H9 (cell line): Measurements from ENCODE around the gene SFI1. TPM values are rescaled to one million over a fixed set of nuclear protein-coding genes. Genes with fewer than 3 reads are reported as not detected.

Experiments used
- DNase-seq: peaks from one replicate; pipeline ENCODE4 v3.0.0-alpha.2; 2017
- H2AFZ ChIP-seq: one replicate; pipeline ENCODE4 v1.6.1; 2013; ENCODE audit warnings: mild to moderate bottlenecking, low read length, control low read depth, moderate library complexity
- H2AK5ac ChIP-seq: 2 replicates; pipeline ENCODE4 v1.6.1; 2013; ENCODE audit warnings: low read length, control low read depth, mixed read lengths; ENCODE audit not compliant: insufficient read length
- H2BK120ac ChIP-seq: one replicate; pipeline ENCODE4 v1.6.1; 2013; ENCODE audit warnings: low read depth, mild to moderate bottlenecking, low read length, control low read depth, inconsistent platforms; ENCODE audit not compliant: poor library complexity, severe bottlenecking
- H2BK12ac ChIP-seq: 2 replicates; pipeline ENCODE4 v1.6.1; 2013; ENCODE audit warnings: low read length, control low read depth, mixed read lengths, low read depth; ENCODE audit not compliant: insufficient read length
- H2BK15ac ChIP-seq: 2 replicates; pipeline ENCODE4 v1.6.1; 2013; ENCODE audit warnings: low read depth, low read length, control low read depth
- H2BK20ac ChIP-seq: one replicate; pipeline ENCODE4 v1.6.1; 2013; ENCODE audit warnings: low read depth, mild to moderate bottlenecking, low read length, control low read depth, inconsistent platforms; ENCODE audit not compliant: poor library complexity, severe bottlenecking
- H2BK5ac ChIP-seq: 2 replicates; pipeline ENCODE4 v1.6.1; 2013; ENCODE audit warnings: low read length, control low read depth, mixed read lengths; ENCODE audit not compliant: insufficient read length
- H3K14ac ChIP-seq: 2 replicates; pipeline ENCODE4 v1.6.1; 2013; ENCODE audit warnings: low read length, control low read depth; ENCODE audit not compliant: insufficient read depth
- H3K18ac ChIP-seq: 2 replicates; pipeline ENCODE4 v1.6.1; 2013; ENCODE audit warnings: low read depth, mild to moderate bottlenecking, mixed read lengths, low read length, control low read depth; ENCODE audit not compliant: insufficient read length
- H3K23ac ChIP-seq: 2 replicates; pipeline ENCODE4 v1.6.1; 2013; ENCODE audit warnings: low read length, control low read depth, mixed read lengths, low read depth; ENCODE audit not compliant: insufficient read length
- H3K23me2 ChIP-seq: 2 replicates; pipeline ENCODE4 v1.6.1; 2013; ENCODE audit warnings: low read depth, mild to moderate bottlenecking, mixed read lengths, low read length, control low read depth; ENCODE audit not compliant: insufficient read length, poor library complexity, severe bottlenecking
- H3K27ac ChIP-seq: 2 replicates; pipeline ENCODE4 v1.5.1; 2013; ENCODE audit warnings: low read length, control low read depth, mixed read lengths, low read depth; ENCODE audit not compliant: insufficient read length
- H3K27me3 ChIP-seq: 2 replicates; pipeline ENCODE4 v1.6.1; 2013; ENCODE audit warnings: low read length, control low read depth, inconsistent platforms; ENCODE audit not compliant: insufficient read depth
- H3K4ac ChIP-seq: 2 replicates; pipeline ENCODE4 v1.6.1; 2013; ENCODE audit warnings: low read depth, mild to moderate bottlenecking, control low read depth, inconsistent platforms, low read length, moderate library complexity
- H3K4me1 ChIP-seq: 2 replicates; pipeline ENCODE4 v1.6.1; 2013; ENCODE audit warnings: low read length, control low read depth, inconsistent platforms; ENCODE audit not compliant: insufficient read depth
- H3K4me2 ChIP-seq: 2 replicates; pipeline ENCODE4 v1.6.1; 2013; ENCODE audit warnings: low read length, control low read depth, mixed read lengths; ENCODE audit not compliant: insufficient read length, insufficient read depth
- H3K56ac ChIP-seq: 2 replicates; pipeline ENCODE4 v1.6.1; 2013; ENCODE audit warnings: low read depth, mild to moderate bottlenecking, mixed read lengths, low read length, control low read depth; ENCODE audit not compliant: insufficient read length
- H3K79me1 ChIP-seq: 2 replicates; pipeline ENCODE4 v1.6.1; 2013; ENCODE audit warnings: low read depth, mild to moderate bottlenecking, moderate library complexity, low read length, control low read depth, inconsistent platforms; ENCODE audit not compliant: insufficient read depth, poor library complexity, severe bottlenecking
- H3K79me2 ChIP-seq: 2 replicates; pipeline ENCODE4 v1.6.1; 2013; ENCODE audit warnings: low read length, control low read depth, inconsistent platforms; ENCODE audit not compliant: insufficient read depth
- H3K9ac ChIP-seq: 2 replicates; pipeline ENCODE4 v1.6.1; 2013; ENCODE audit warnings: low read length, control low read depth, mixed read lengths; ENCODE audit not compliant: insufficient read length; ENCODE audit errors: extremely low read depth
- H3K9me3 ChIP-seq: one replicate; pipeline ENCODE4 v1.6.1; 2013; ENCODE audit warnings: low read depth, low read length, inconsistent platforms; ENCODE audit not compliant: control insufficient read depth
- H3T11ph ChIP-seq: one replicate; pipeline ENCODE4 v1.6.1; 2013; ENCODE audit warnings: mild to moderate bottlenecking, low read length, control low read depth, inconsistent platforms
- H4K20me1 ChIP-seq: one replicate; pipeline ENCODE4 v1.6.1; 2013; ENCODE audit not compliant: control insufficient read depth, insufficient read length, insufficient read depth
- H4K5ac ChIP-seq: 2 replicates; pipeline ENCODE4 v1.6.1; 2013; ENCODE audit warnings: low read depth, mild to moderate bottlenecking, mixed read lengths, low read length, control low read depth; ENCODE audit not compliant: insufficient read length
- H4K8ac ChIP-seq: replicated peaks from 2 replicates; pipeline ENCODE4 v1.6.1; 2013; ENCODE audit warnings: low read length, control low read depth, mixed read lengths, low read depth; ENCODE audit not compliant: insufficient read length
- H4K91ac ChIP-seq: 2 replicates; pipeline ENCODE4 v1.6.1; 2013; ENCODE audit warnings: low read depth, mild to moderate bottlenecking, moderate library complexity, mixed read lengths, low read length, control low read depth; ENCODE audit not compliant: insufficient read length
- H3K27ac Mint-ChIP-seq, 3 experiments: 2 replicates in 2 of 3; 3 replicates in 1 of 3; pipeline ENCODE4 v1.8.0; 2020 to 2021; ENCODE audit warnings: mixed read lengths in 3 of 3, mild to moderate bottlenecking in 1 of 3, moderate library complexity in 1 of 3
- H3K27me3 Mint-ChIP-seq: 2 replicates; pipeline ENCODE4 v1.8.0; 2021; ENCODE audit warnings: low read depth, mild to moderate bottlenecking, moderate library complexity, mixed read lengths
- H3K36me3 Mint-ChIP-seq, 3 experiments: 2 replicates in 2 of 3; 3 replicates in 1 of 3; pipeline ENCODE4 v1.8.0; 2020 to 2021; ENCODE audit warnings: low read depth in 3 of 3, mixed read lengths in 3 of 3; ENCODE audit not compliant: insufficient read depth in 1 of 3
- H3K4me1 Mint-ChIP-seq, 2 experiments: 2 replicates each; pipeline ENCODE4 v1.8.0; 2020; ENCODE audit warnings: mixed read lengths in 2 of 2
- H3K4me3 Mint-ChIP-seq, 2 experiments: 2 replicates in 1 of 2; 3 replicates in 1 of 2; pipeline ENCODE4 v1.8.0; 2020 to 2021; ENCODE audit warnings: mild to moderate bottlenecking in 2 of 2, mixed read lengths in 2 of 2, moderate library complexity in 1 of 2
- H3K9me3 Mint-ChIP-seq, 2 experiments: 2 replicates in 1 of 2; 3 replicates in 1 of 2; pipeline ENCODE4 v1.8.0; 2020; ENCODE audit warnings: mild to moderate bottlenecking in 2 of 2, mixed read lengths in 2 of 2, moderate library complexity in 1 of 2
- WGBS: extraction: QIAGEN DNeasy Blood & Tissue Kit; methylation state at CpG from one replicate; pipeline ENCODE4 v1.1.7; 2013; ENCODE audit warnings: missing lambda C conversion rate, low lambda C conversion rate, mixed read lengths; ENCODE audit not compliant: insufficient read length; ENCODE audit errors: extremely low coverage; 5-methylcytosine and 5-hydroxymethylcytosine counted together
- total RNA-seq: library from RNA; stranded (reverse); gene quantifications from 2 replicates; pipeline ENCODE4 v1.2.1, GENCODE V29; 2021
- TF ChIP-seq, protein P1 (sequence below): fragments of 200-600 bp; sonication (generic); conservative IDR thresholded peaks from 3 replicates; pipeline ENCODE4 v1.8.0; 2021; ENCODE audit warnings: antibody characterized with exemption, mild to moderate bottlenecking

Gene SFI1
- total RNA-seq, 1 experiment from 2014 or later, result 26.4 TPM

DNA sequence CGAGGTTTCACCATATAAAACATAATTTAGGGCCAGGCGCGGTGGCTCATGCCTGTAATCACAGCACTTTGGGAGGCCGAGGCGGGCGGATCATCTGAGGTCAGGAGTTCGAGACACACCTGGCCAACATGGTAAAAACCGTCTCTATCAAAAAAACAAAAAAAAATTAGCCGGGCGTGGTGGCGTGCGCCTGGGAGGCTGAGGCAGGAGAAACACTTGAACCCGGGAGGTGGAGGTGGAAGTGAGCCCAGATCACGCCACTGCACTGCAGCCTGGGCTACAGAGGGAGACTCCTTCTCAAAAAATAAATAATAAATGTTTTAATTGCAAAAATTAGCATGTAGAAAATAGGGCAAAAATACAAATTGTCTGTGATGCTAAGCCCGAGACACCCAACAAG is 993 bp upstream of the SFI1 start:
- Mint-ChIP-seq H3K27me3 (peaks cover 13% of the 10 kb centered on the region), H3K9me3 (peaks cover 11% of the 10 kb centered on the region in 2 experiments), H3K4me1 (peaks cover 32 to 35% of the 10 kb centered on the region in 2 experiments), H3K36me3 (peaks cover 0 to 17% (median 6%) of the 10 kb centered on the region in 3 experiments; a peak in 5 of 7 replicates), H3K4me3 (peak overlapping the region; percentile 85 to 89), H3K27ac (no peak overlapping the region)
- H3K56ac ChIP-seq, result no peak overlapping the region
- H3K4ac ChIP-seq, result no peak overlapping the region
- H3K9me3 ChIP-seq, result no peaks in the 10 kb centered on the region
- H2BK120ac ChIP-seq, result no peak overlapping the region
- no peak overlapping the region for H3K27ac ChIP-seq
- H3K79me1 ChIP-seq, result no peaks in the 10 kb centered on the region
- H3K9ac ChIP-seq, result no peak overlapping the region
- no CpG with 5 or more reads among the region's 15 CpGs for WGBS
- H2BK5ac ChIP-seq, result no peak overlapping the region
- H4K91ac ChIP-seq, result no peak overlapping the region
- H4K20me1 ChIP-seq, result no peaks in the 10 kb centered on the region
- no peak overlapping the region for H2AK5ac ChIP-seq
- H3K4me2 ChIP-seq, result peak overlapping the region; percentile 84
- no peak overlapping the region for H4K5ac ChIP-seq
- no peak overlapping the region for H4K8ac ChIP-seq
- no peaks in the 10 kb centered on the region; the same call in 1 of the 2 replicates for H3K4me1 ChIP-seq
- no peak overlapping the region for H3K18ac ChIP-seq
- no peak overlapping the region for H2BK20ac ChIP-seq
- 0 out of 2 replicates have a peak, but pooled peaks cover 2% of the 10 kb centered on the region for H3K79me2 ChIP-seq
- H2AFZ ChIP-seq, result no peak overlapping the region
- no peak overlapping the region for H3K14ac ChIP-seq
- no peak overlapping the region for H2BK15ac ChIP-seq
- H2BK12ac ChIP-seq, result no peak overlapping the region
- TF ChIP-seq, protein P1, sequence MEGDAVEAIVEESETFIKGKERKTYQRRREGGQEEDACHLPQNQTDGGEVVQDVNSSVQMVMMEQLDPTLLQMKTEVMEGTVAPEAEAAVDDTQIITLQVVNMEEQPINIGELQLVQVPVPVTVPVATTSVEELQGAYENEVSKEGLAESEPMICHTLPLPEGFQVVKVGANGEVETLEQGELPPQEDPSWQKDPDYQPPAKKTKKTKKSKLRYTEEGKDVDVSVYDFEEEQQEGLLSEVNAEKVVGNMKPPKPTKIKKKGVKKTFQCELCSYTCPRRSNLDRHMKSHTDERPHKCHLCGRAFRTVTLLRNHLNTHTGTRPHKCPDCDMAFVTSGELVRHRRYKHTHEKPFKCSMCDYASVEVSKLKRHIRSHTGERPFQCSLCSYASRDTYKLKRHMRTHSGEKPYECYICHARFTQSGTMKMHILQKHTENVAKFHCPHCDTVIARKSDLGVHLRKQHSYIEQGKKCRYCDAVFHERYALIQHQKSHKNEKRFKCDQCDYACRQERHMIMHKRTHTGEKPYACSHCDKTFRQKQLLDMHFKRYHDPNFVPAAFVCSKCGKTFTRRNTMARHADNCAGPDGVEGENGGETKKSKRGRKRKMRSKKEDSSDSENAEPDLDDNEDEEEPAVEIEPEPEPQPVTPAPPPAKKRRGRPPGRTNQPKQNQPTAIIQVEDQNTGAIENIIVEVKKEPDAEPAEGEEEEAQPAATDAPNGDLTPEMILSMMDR, result no peak
- H3K23ac ChIP-seq, result no peak overlapping the region
- H3K27me3 ChIP-seq, result no peaks in the 10 kb centered on the region
- H3T11ph ChIP-seq, result no peak overlapping the region
- no peak for DNase-seq
- peaks cover 11% of the 10 kb centered on the region for H3K23me2 ChIP-seq
